ENCODE measurements around the gene NOXO1. TPM values are rescaled to one million over a fixed set of nuclear protein-coding genes. Genes with fewer than 3 reads are reported as not detected.

Gene NOXO1
- total and polyA plus RNA-seq, 9 of the 15 experiments (the other 6 are each of a cell fraction or from before 2014, with no cell fraction given) = not detected

DNA sequence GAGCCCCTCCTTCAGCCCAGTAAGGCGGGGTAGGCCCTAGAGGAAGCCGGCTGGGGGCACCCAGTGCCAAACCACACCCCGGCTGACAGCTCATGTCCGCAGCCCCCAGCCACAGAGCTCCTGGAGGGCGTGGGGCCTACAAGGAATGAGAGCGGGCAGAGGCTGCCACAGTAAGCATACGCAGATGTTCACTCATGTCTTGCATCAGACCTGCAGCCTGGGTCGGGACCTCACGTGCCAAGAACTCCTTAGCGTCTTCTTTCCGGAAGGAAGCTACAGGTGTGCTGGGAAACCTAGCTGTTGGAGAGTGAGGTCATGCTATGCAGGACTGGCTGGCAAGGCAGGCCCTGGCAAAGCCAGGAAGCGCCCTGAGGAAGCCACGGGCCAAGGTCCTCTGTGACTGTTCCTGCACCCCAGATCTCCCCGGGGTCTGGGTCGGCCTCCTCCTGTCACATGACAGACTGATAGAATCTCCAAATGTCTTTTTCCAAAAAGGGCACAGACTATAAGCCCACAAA is 26.8 kb upstream of the NOXO1 start (continued):
- TF ChIP-seq, protein P1, sequence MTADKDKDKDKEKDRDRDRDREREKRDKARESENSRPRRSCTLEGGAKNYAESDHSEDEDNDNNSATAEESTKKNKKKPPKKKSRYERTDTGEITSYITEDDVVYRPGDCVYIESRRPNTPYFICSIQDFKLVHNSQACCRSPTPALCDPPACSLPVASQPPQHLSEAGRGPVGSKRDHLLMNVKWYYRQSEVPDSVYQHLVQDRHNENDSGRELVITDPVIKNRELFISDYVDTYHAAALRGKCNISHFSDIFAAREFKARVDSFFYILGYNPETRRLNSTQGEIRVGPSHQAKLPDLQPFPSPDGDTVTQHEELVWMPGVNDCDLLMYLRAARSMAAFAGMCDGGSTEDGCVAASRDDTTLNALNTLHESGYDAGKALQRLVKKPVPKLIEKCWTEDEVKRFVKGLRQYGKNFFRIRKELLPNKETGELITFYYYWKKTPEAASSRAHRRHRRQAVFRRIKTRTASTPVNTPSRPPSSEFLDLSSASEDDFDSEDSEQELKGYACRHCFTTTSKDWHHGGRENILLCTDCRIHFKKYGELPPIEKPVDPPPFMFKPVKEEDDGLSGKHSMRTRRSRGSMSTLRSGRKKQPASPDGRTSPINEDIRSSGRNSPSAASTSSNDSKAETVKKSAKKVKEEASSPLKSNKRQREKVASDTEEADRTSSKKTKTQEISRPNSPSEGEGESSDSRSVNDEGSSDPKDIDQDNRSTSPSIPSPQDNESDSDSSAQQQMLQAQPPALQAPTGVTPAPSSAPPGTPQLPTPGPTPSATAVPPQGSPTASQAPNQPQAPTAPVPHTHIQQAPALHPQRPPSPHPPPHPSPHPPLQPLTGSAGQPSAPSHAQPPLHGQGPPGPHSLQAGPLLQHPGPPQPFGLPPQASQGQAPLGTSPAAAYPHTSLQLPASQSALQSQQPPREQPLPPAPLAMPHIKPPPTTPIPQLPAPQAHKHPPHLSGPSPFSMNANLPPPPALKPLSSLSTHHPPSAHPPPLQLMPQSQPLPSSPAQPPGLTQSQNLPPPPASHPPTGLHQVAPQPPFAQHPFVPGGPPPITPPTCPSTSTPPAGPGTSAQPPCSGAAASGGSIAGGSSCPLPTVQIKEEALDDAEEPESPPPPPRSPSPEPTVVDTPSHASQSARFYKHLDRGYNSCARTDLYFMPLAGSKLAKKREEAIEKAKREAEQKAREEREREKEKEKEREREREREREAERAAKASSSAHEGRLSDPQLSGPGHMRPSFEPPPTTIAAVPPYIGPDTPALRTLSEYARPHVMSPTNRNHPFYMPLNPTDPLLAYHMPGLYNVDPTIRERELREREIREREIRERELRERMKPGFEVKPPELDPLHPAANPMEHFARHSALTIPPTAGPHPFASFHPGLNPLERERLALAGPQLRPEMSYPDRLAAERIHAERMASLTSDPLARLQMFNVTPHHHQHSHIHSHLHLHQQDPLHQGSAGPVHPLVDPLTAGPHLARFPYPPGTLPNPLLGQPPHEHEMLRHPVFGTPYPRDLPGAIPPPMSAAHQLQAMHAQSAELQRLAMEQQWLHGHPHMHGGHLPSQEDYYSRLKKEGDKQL (CRISPR knock-in tag; IDR thresholded peaks at IDR 0.05; ENCODE audit: borderline replicate concordance) = no peak
- TF ChIP-seq NCOA4 (IDR thresholded peaks at IDR 0.05; ENCODE audit: partially characterized antibody) = no peak
- TF ChIP-seq NR2C2 (CRISPR knock-in tag; IDR thresholded peaks at IDR 0.05) = no peak
- peak; percentile 49; the same call in 1 of the 2 replicates for TF ChIP-seq NR2C2 (tag; IDR thresholded peaks at IDR 0.05)
- TF ChIP-seq TOE1 (IDR thresholded peaks at IDR 0.05; ENCODE audit: borderline replicate concordance) = peak; percentile 32; the same call in 1 of the 2 replicates
- no peak for TF ChIP-seq TOE1 (CRISPR knock-in tag; IDR thresholded peaks at IDR 0.05; ENCODE audit: borderline replicate concordance, low read depth)
- TF ChIP-seq, protein P2, sequence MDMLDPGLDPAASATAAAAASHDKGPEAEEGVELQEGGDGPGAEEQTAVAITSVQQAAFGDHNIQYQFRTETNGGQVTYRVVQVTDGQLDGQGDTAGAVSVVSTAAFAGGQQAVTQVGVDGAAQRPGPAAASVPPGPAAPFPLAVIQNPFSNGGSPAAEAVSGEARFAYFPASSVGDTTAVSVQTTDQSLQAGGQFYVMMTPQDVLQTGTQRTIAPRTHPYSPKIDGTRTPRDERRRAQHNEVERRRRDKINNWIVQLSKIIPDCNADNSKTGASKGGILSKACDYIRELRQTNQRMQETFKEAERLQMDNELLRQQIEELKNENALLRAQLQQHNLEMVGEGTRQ (CRISPR knock-in tag; IDR thresholded peaks at IDR 0.05) = peak; percentile 71
- TF ChIP-seq CXXC5 (CRISPR knock-in tag; IDR thresholded peaks at IDR 0.05) = peak; percentile 53
- TF ChIP-seq, protein P3, sequence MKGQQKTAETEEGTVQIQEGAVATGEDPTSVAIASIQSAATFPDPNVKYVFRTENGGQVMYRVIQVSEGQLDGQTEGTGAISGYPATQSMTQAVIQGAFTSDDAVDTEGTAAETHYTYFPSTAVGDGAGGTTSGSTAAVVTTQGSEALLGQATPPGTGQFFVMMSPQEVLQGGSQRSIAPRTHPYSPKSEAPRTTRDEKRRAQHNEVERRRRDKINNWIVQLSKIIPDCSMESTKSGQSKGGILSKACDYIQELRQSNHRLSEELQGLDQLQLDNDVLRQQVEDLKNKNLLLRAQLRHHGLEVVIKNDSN (CRISPR knock-in tag; IDR thresholded peaks at IDR 0.05) = peak; percentile 75
- TF ChIP-seq HDAC2 (IDR thresholded peaks at IDR 0.05) = no peak
- 0 out of 2 replicates have a peak, but pooled peaks have one; percentile 3 for TF ChIP-seq ZFX (CRISPR knock-in tag; IDR thresholded peaks at IDR 0.05)
- TF ChIP-seq, protein P4, sequence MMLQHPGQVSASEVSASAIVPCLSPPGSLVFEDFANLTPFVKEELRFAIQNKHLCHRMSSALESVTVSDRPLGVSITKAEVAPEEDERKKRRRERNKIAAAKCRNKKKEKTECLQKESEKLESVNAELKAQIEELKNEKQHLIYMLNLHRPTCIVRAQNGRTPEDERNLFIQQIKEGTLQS (IDR thresholded peaks at IDR 0.05) = peak; percentile 74
- TF ChIP-seq, protein P4 (CRISPR knock-in tag; conservative IDR thresholded peaks at IDR 0.05) = no peak
- peak; percentile 47; the same call in 1 of the 2 replicates for TF ChIP-seq POLR2G (IDR thresholded peaks at IDR 0.05; ENCODE audit: low read depth, low read length)

Measured in K562 (cell line).